ENCODE measurements around the gene CHRNA7.

Gene CHRNA7

GRCh38 chr15:32117122-32117521 is 86.8 kb downstream of the CHRNA7 start:
- no peak for DNase-seq (ENCODE audit: low read depth)

DNA sequence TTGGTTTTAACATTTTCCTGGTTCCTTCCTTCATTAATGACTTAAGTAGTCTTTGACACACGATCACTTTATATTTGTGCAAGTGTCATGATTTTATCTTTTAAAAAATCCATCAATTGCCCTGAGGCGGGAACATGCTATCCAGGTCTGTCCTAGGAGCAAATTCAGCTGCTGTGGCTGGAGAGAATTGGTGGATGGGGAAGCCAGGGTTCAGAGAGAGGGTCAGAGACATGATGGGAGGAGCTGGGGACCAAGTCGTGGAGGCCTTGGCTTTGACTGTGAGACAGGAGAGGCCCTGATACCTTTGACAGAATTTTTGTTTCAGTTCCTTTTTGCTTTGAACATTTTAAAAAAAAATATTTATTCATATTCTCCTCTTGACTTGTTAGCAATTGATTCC is 89.0 kb downstream of the CHRNA7 start:
- H3K4me3 ChIP-seq (ENCODE audit: low read depth, low read length) = no peak overlapping the region
- TF ChIP-seq, protein P1, sequence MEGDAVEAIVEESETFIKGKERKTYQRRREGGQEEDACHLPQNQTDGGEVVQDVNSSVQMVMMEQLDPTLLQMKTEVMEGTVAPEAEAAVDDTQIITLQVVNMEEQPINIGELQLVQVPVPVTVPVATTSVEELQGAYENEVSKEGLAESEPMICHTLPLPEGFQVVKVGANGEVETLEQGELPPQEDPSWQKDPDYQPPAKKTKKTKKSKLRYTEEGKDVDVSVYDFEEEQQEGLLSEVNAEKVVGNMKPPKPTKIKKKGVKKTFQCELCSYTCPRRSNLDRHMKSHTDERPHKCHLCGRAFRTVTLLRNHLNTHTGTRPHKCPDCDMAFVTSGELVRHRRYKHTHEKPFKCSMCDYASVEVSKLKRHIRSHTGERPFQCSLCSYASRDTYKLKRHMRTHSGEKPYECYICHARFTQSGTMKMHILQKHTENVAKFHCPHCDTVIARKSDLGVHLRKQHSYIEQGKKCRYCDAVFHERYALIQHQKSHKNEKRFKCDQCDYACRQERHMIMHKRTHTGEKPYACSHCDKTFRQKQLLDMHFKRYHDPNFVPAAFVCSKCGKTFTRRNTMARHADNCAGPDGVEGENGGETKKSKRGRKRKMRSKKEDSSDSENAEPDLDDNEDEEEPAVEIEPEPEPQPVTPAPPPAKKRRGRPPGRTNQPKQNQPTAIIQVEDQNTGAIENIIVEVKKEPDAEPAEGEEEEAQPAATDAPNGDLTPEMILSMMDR (IDR thresholded peaks at IDR 0.05; ENCODE audit: low read depth, low read length, missing control alignments) = no peak
- DNase-seq (ENCODE audit: low read depth) = no peak

More at GRCh38 chr15:32117122-32117521, 86.8 kb downstream of the CHRNA7 start:
- TF ChIP-seq, protein P1 (IDR thresholded peaks at IDR 0.05; ENCODE audit: low read depth, low read length, missing control alignments) = no peak
- no peak overlapping the region for H3K4me3 ChIP-seq (ENCODE audit: low read depth, low read length)

GRCh38 chr15:32119694-32120330 is 89.5 kb downstream of the CHRNA7 start:
- no peak for DNase-seq (ENCODE audit: low read depth)
- TF ChIP-seq, protein P1 (IDR thresholded peaks at IDR 0.05; ENCODE audit: low read depth, low read length, missing control alignments) = no peak
- no peak overlapping the region for H3K4me3 ChIP-seq (ENCODE audit: low read depth, low read length)

- TF ChIP-seq, protein P1 (IDR thresholded peaks at IDR 0.05; ENCODE audit: low read depth, low read length, missing control alignments) = no peak
- H3K4me3 ChIP-seq (ENCODE audit: low read depth, low read length) = no peak overlapping the region
- DNase-seq (ENCODE audit: low read depth) = no peak
Observed at GRCh38 chr15:32120577-32121383, 90.5 kb downstream of the CHRNA7 start.

GRCh38 chr15:32121384-32121695 is 91.0 kb downstream of the CHRNA7 start:
- TF ChIP-seq, protein P1 (IDR thresholded peaks at IDR 0.05; ENCODE audit: low read depth, low read length, missing control alignments) = no peak
- H3K4me3 ChIP-seq (ENCODE audit: low read depth, low read length) = no peak overlapping the region
- no peak for DNase-seq (ENCODE audit: low read depth)

- H3K4me3 ChIP-seq (ENCODE audit: low read depth, low read length) = no peak overlapping the region
- no peak for DNase-seq (ENCODE audit: low read depth)
- TF ChIP-seq, protein P1 (IDR thresholded peaks at IDR 0.05; ENCODE audit: low read depth, low read length, missing control alignments) = no peak
Observed at GRCh38 chr15:32122013-32122412, 91.7 kb downstream of the CHRNA7 start.

Data from GM12864 (cell line).